LHCN-M2 (cell line): ENCODE results near the gene LSM11. TPM values are rescaled to one million over a fixed set of nuclear protein-coding genes. Genes with fewer than 3 reads are reported as not detected.

ENCODE experiments used
- DNase-seq: peaks from one replicate; pipeline ENCODE4 v3.0.0-alpha.2; 2012; ENCODE audit warnings: low read depth
- total RNA-seq: library from RNA; depleted of rRNA; stranded (reverse); fragments of >200 nt; gene quantifications from 2 replicates; pipeline ENCODE4 v1.2.3, GENCODE V29; 2014; rRNA removed

The LSM11 gene
- total RNA-seq, 1 experiment from 2014 or later: 5.9 TPM

- peak; percentile 39 for DNase-seq
These were observed 24.2 kb downstream of the LSM11 start for GRCh38 chr5:157767689-157768088.

- DNase-seq: no peak
These were observed 27.2 kb downstream of the LSM11 start for GRCh38 chr5:157770665-157771064.

GRCh38 chr5:157772127-157772526, 28.6 kb downstream of the LSM11 start:
- no peak for DNase-seq

GRCh38 chr5:157778121-157778805, 34.8 kb downstream of the LSM11 start:
- no peak for DNase-seq

- DNase-seq: no peak
These were observed 35.7 kb downstream of the LSM11 start for GRCh38 chr5:157779221-157779620.

GRCh38 chr5:157785801-157786200, 42.3 kb downstream of the LSM11 start:
- no peak for DNase-seq

- no peak for DNase-seq
These were observed 49.8 kb downstream of the LSM11 start for GRCh38 chr5:157793301-157793700.

GRCh38 chr5:157799578-157799977, 56.1 kb downstream of the LSM11 start:
- DNase-seq: no peak

- no peak for DNase-seq
These were observed 56.6 kb downstream of the LSM11 start for GRCh38 chr5:157800137-157800536.

- DNase-seq: no peak
These were observed 59.2 kb downstream of the LSM11 start for GRCh38 chr5:157802736-157803135.

GRCh38 chr5:157808043-157808442, 64.5 kb downstream of the LSM11 start:
- DNase-seq: no peak

Other genes starting within 250 kb of the LSM11 start
- 71.8 and 89.1 TPM in 2 replicates for gene ADAM19, start 167.9 kb upstream of the LSM11 start, total RNA-seq
- gene SOX30, start 91.3 kb upstream of the LSM11 start, total RNA-seq: 0.06 TPM in 1 of 2 replicates, not detected in the other
- gene C5orf52, start 72.2 kb upstream of the LSM11 start, total RNA-seq: not detected in 2 replicates
- gene THG1L, start 12.3 kb upstream of the LSM11 start, total RNA-seq: 12.2 and 16.1 TPM in 2 replicates
- gene CLINT1, start 115.4 kb downstream of the LSM11 start, total RNA-seq: 52.6 and 64.8 TPM in 2 replicates